GM12872 (cell line): ENCODE results near the gene SLC1A5.

Experiments used
- CTCF ChIP-seq: IDR thresholded peaks from 3 replicates; pipeline ENCODE4 v1.5.1; 2011; ENCODE audit warnings: low read depth, mild to moderate bottlenecking, low read length, moderate library complexity; ENCODE audit not compliant: insufficient read depth

The SLC1A5 gene

DNA sequence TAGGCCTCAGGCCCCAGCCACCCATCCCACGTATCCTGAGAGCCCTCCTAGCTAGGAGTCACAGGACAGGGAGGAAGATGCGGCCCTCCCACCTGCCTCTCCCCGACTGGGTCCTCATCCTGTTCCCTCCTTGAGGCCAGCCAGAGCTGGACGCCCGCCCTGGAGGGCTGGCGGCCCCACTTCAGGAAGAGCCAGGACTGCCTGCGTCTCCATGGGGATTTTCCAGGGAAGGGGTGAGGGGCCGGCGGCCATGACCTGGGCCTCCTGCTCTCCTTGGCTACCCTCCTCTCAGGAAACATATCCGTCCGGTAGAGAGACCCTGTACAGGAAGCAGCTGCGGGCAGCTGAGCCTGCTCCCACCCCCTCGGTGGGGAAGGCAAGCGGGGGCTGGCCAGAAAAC is 60.2 kb downstream of the SLC1A5 start:
- TF ChIP-seq CTCF = no peak

DNA sequence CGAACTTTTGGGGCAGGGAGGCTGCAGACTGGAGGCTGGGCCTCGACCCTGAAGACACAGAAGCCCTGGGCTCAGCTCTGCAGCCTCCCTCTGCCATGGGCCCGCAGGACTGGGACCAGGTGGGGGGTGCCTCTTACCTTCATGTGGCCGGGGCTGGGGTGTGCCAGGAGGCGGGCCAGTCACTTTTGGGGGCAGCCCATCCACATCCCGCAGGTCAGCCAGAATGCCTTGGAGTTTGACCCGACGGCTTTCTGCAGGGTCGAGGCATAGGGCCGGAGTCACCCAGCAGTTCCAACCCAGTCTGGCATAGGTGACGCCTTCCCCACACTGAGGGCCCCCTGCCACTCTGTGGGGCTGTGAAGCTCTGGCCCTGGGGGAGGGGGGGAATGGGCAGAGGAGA is 60.6 kb downstream of the SLC1A5 start:
- no peak for TF ChIP-seq CTCF

- TF ChIP-seq CTCF = no peak
Measured at GRCh38 chr19:46726971-46727501, 61.4 kb downstream of the SLC1A5 start.

DNA sequence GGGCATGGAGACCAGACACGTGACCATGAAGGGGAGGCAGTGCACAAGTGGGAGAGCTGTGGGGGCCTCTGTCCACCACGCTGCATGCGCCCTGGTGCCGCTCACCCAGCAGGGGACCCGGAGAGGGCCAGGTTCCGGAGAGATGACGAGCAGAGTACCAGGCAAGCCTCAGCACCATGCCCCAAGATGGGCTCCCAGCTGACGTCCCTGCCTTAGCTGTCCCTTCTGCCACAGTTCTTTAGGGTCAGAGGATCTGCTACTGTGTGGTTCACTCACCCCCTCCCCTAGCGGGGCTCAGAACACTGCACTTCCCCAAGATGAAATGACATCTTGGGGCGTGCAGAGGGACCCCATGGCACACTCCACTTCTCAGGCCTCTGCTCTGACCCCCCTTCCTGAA is 61.8 kb downstream of the SLC1A5 start:
- TF ChIP-seq CTCF = no peak

DNA sequence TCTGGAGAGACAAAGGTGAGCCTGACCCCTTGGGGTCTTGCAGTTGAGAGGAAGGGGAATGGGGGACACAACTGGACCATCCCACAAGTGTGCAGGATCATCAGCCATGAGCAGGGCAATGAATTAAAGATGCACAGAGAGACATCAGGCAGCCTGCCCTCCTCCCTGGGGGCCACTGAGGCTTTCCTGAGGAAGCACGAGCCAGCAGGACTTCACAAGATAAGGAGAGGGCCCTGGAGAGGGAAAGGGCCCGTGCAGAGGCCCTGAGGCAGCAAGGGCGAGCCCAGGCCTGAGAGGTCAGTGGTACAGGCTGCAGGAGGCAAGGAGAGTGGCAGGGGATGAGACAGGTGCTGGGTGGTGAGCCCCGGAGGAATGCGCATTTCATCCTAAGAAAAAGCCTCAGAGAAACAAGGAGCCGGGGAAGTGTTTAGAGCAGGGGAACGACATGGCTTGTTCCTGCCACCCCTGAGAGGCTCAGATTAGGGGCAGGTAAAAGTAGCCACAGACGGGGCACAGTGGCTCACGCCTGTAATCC is 62.5 kb downstream of the SLC1A5 start:
- no peak for TF ChIP-seq CTCF

- TF ChIP-seq CTCF = no peak
Measured at GRCh38 chr19:46725036-46725820, 63.2 kb downstream of the SLC1A5 start.
